CD14-positive monocyte (primary cell): Measurements from ENCODE around the gene ING1. TPM values are rescaled to one million over a fixed set of nuclear protein-coding genes. Genes with fewer than 3 reads are reported as not detected.

Experiments used
- DNase-seq, 3 donors: peaks; one replicate each; pipeline ENCODE4 v3.0.0-alpha.2; 2011 to 2022
- H2AFZ ChIP-seq: 2 replicates; pipeline ENCODE4 v1.6.0; 2012; ENCODE audit warnings: mild to moderate bottlenecking, low read depth, low read length, inconsistent platforms; ENCODE audit not compliant: insufficient read depth, poor library complexity, severe bottlenecking
- H3K27ac ChIP-seq, 2 donors: 1 replicate in 1 of 2; 2 replicates in 1 of 2; pipeline ENCODE4 v1.5.1; 2012 to 2013; ENCODE audit warnings: low read length in 2 of 2, control low read depth in 1 of 2, inconsistent platforms in 1 of 2, low read depth in 1 of 2, mild to moderate bottlenecking in 1 of 2
- H3K27me3 ChIP-seq, 2 donors: one replicate each; pipeline versions ENCODE4 v1.6.0 to v1.6.1; 2011 to 2013; ENCODE audit warnings: low read length in 2 of 2; ENCODE audit not compliant: control insufficient read depth in 2 of 2, insufficient read depth in 2 of 2
- H3K36me3 ChIP-seq, 2 donors: replicated peaks in 1 of 2; 1 replicate in 1 of 2; 2 replicates in 1 of 2; pipeline versions ENCODE4 v1.5.1 to v1.6.1; 2012 to 2013; ENCODE audit warnings: low read length in 2 of 2, control low read depth in 1 of 2, inconsistent platforms in 1 of 2, mild to moderate bottlenecking in 1 of 2; ENCODE audit not compliant: insufficient read depth in 2 of 2, control insufficient read depth in 1 of 2
- H3K4me1 ChIP-seq, 2 donors: 1 replicate in 1 of 2; 2 replicates in 1 of 2; pipeline versions ENCODE4 v1.5.1 to v1.6.1; 2012 to 2013; ENCODE audit warnings: low read length in 2 of 2, control low read depth in 1 of 2, inconsistent platforms in 1 of 2, mild to moderate bottlenecking in 1 of 2, moderate library complexity in 1 of 2; ENCODE audit not compliant: insufficient read depth in 2 of 2, control insufficient read depth in 1 of 2
- H3K4me2 ChIP-seq: replicated peaks from 2 replicates; pipeline ENCODE3; 2012; ENCODE audit warnings: low read length, moderate library complexity, mild to moderate bottlenecking; ENCODE audit not compliant: poor library complexity, severe bottlenecking; ENCODE audit errors: extremely low read depth
- H3K4me3 ChIP-seq, 3 experiments: fragments of 200-600 bp in 1 of 3; sonication (generic) in 1 of 3; replicated peaks in 1 of 3; 1 replicate in 2 of 3; 2 replicates in 1 of 3; pipeline ENCODE4 v1.5.1; 2011 to 2013; ENCODE audit warnings: low read length in 3 of 3, mild to moderate bottlenecking in 3 of 3, control low read depth in 2 of 3, low read depth in 2 of 3, inconsistent platforms in 1 of 3, moderate library complexity in 1 of 3
- H3K79me2 ChIP-seq: 2 replicates; pipeline ENCODE4 v1.6.0; 2012; ENCODE audit warnings: mild to moderate bottlenecking, control low read depth, inconsistent platforms, low read length, moderate library complexity; ENCODE audit not compliant: insufficient read depth
- H3K9ac ChIP-seq: 2 replicates; pipeline ENCODE4 v1.6.0; 2017; ENCODE audit warnings: low read length, mild to moderate bottlenecking; ENCODE audit not compliant: insufficient read depth, poor library complexity, severe bottlenecking
- H3K9me3 ChIP-seq, 2 donors: replicated peaks in 1 of 2; 1 replicate in 1 of 2; 2 replicates in 1 of 2; pipeline versions ENCODE4 v1.5.1 to v1.6.1; 2012 to 2013; ENCODE audit warnings: low read length in 2 of 2, control low read depth in 1 of 2; ENCODE audit not compliant: control insufficient read depth in 1 of 2, insufficient read depth in 1 of 2
- H4K20me1 ChIP-seq: 2 replicates; pipeline ENCODE4 v1.6.0; 2012; ENCODE audit warnings: mild to moderate bottlenecking, low read length, control low read depth, moderate library complexity; ENCODE audit not compliant: insufficient read depth
- H3K27ac Mint-ChIP-seq, 7 donors: one replicate each; pipeline ENCODE4 v1.8.0; 2020; ENCODE audit warnings: mild to moderate bottlenecking in 7 of 7, mixed read lengths in 7 of 7, moderate library complexity in 6 of 7, inconsistent platforms in 2 of 7
- H3K27me3 Mint-ChIP-seq, 3 donors: one replicate each; pipeline ENCODE4 v1.8.0; 2021 to 2022; ENCODE audit warnings: low read depth in 3 of 3, mild to moderate bottlenecking in 3 of 3, mixed read lengths in 3 of 3, moderate library complexity in 3 of 3, inconsistent platforms in 1 of 3
- H3K36me3 Mint-ChIP-seq, 2 donors: one replicate each; pipeline ENCODE4 v1.8.0; 2020; ENCODE audit warnings: mixed read lengths in 2 of 2, inconsistent platforms in 1 of 2, mild to moderate bottlenecking in 1 of 2
- H3K4me1 Mint-ChIP-seq: one replicate; pipeline ENCODE4 v1.8.0; 2020; ENCODE audit warnings: mild to moderate bottlenecking, mixed read lengths
- H3K4me3 Mint-ChIP-seq, 2 donors: one replicate each; pipeline ENCODE4 v1.8.0; 2020; ENCODE audit warnings: mild to moderate bottlenecking in 2 of 2, mixed read lengths in 2 of 2, moderate library complexity in 1 of 2
- H3K9me3 Mint-ChIP-seq, 7 donors: one replicate each; pipeline ENCODE4 v1.8.0; 2020 to 2022; ENCODE audit warnings: mixed read lengths in 7 of 7, mild to moderate bottlenecking in 6 of 7, moderate library complexity in 6 of 7, inconsistent platforms in 2 of 7
- CTCF ChIP-seq: fragments of 200-600 bp; IDR thresholded peaks from one replicate; pipeline ENCODE4 v1.8.0; 2022; ENCODE audit warnings: antibody characterized with exemption, mild to moderate bottlenecking
- WGBS: methylation state at CpG from one replicate; pipeline ENCODE4 v1.1.5; 2013; ENCODE audit warnings: missing lambda C conversion rate; ENCODE audit not compliant: insufficient coverage; 5-methylcytosine and 5-hydroxymethylcytosine counted together
- intact Hi-C, 2 donors: fragments of 100-400 bp; cut with micrococcal nuclease; formaldehyde crosslinking; loops; one replicate each; pipeline versions ENCODE4 v1.15.0 to v1.15.1; 2023
- polyA plus RNA-seq, 3 donors: library from polyadenylated mRNA; depleted of rRNA in 1 of 3; unstranded in 2 of 3; stranded (reverse) in 1 of 3; fragments of 300-500 nt in 2 of 3; fragments of >200 nt in 1 of 3; fragmentation: Illumina TruSeq in 2 of 3; gene quantifications; 1 replicate in 2 of 3; 2 replicates in 1 of 3; pipeline ENCODE4 v1.2.3, GENCODE V29; 2012 to 2021

ING1 gene
- polyA plus RNA-seq, 3 donors, result 8.4 to 128 (median 11.8) TPM

- Mint-ChIP-seq H3K27ac (peak overlapping the region; percentile 97 to 99 (median 98)), H3K36me3 (peaks cover 43 to 66% of the 10 kb centered on the region in 2 donors)
- H3K27ac ChIP-seq, result peak overlapping the region; percentile 91 to 98
Observed at GRCh38 chr13:110664673-110665072, 48.8 kb upstream of the ING1 start.

More at GRCh38 chr13:110664673-110665072, 48.8 kb upstream of the ING1 start:
- H3K9me3 Mint-ChIP-seq, result no peaks in the 10 kb centered on the region
- H3K4me1 Mint-ChIP-seq, result peaks cover 75% of the 10 kb centered on the region
- H3K4me2 ChIP-seq, result peak overlapping the region; percentile 72
- peak overlapping the region; percentile 76 to 90 for H3K4me3 Mint-ChIP-seq
- intact Hi-C loops, result loop anchor here (5.0 to 10.0 kb wide), 3 partner anchors 33 to 250 kb away; partner anchors contain the start of gene ANKRD10 (in 1 of the 2)
- H3K4me1 ChIP-seq, result peaks cover 78 to 80% of the 10 kb centered on the region in 2 donors
- no peaks in the 10 kb centered on the region for H4K20me1 ChIP-seq
- H3K27me3 ChIP-seq, result no peaks in the 10 kb centered on the region
- WGBS, result 90% methylated on average over 10 of the region's 11 CpGs
- peak overlapping the region; percentile 44 for H3K9ac ChIP-seq
- peak in 1 of 3 donors; percentile 26 for DNase-seq
- H3K4me3 ChIP-seq, result peak overlapping the region in 2 of 3 experiments; percentile 1 to 66
- no peak for TF ChIP-seq CTCF
- peaks cover 71% of the 10 kb centered on the region for H3K79me2 ChIP-seq
- H3K27me3 Mint-ChIP-seq, result peaks cover 0 to 1% (median 0%) of the 10 kb centered on the region in 3 donors
- H2AFZ ChIP-seq, result no peak overlapping the region
- peaks cover 28 to 31% of the 10 kb centered on the region in 2 donors for H3K36me3 ChIP-seq
- H3K9me3 ChIP-seq, result no peaks in the 10 kb centered on the region
